Neural cell (in vitro differentiated cells): ENCODE data around the gene CACNA1D. TPM values are rescaled to one million over a fixed set of nuclear protein-coding genes. Genes with fewer than 3 reads are reported as not detected.

Experiments
- H2AFZ ChIP-seq: fragments of 200-600, 300-800 bp; sonication (generic), shearing (Covaris generic); 2 replicates; pipeline ENCODE4 v1.6.0; 2014; ENCODE audit warnings: low read depth, mild to moderate bottlenecking, antibody characterized with exemption, low read length, moderate library complexity
- H3F3A ChIP-seq: fragments of 200-600 bp; shearing (Covaris generic); 2 replicates; pipeline ENCODE4 v1.6.1; 2016; ENCODE audit warnings: mild to moderate bottlenecking, moderate library complexity, mixed read lengths, antibody characterized with exemption, low read length; ENCODE audit not compliant: insufficient read depth, poor library complexity, severe bottlenecking
- H3K27ac ChIP-seq: fragments of 200-600, 300-800 bp; sonication (generic), shearing (Covaris generic); 2 replicates; pipeline ENCODE4 v1.5.1; 2014; ENCODE audit warnings: mild to moderate bottlenecking, low read length, moderate library complexity
- H3K27me3 ChIP-seq: fragments of 300-800, 200-600 bp; sonication (generic), shearing (Covaris generic); 2 replicates; pipeline ENCODE4 v1.6.0; 2014; ENCODE audit warnings: mild to moderate bottlenecking, low read depth, low read length, moderate library complexity; ENCODE audit not compliant: insufficient read depth
- H3K36me3 ChIP-seq: fragments of 300-800, 200-600 bp; sonication (generic), shearing (Covaris generic); 2 replicates; pipeline ENCODE4 v1.5.1; 2014; ENCODE audit warnings: mild to moderate bottlenecking, antibody characterized with exemption, low read length, moderate library complexity; ENCODE audit not compliant: insufficient read depth
- H3K4me2 ChIP-seq: fragments of 300-800, 200-600 bp; sonication (generic), shearing (Covaris generic); 2 replicates; pipeline ENCODE4 v1.6.0; 2014; ENCODE audit warnings: mild to moderate bottlenecking, low read length
- H3K4me3 ChIP-seq: fragments of 300-800, 200-600 bp; sonication (generic), shearing (Covaris generic); 2 replicates; pipeline ENCODE4 v1.5.1; 2014; ENCODE audit warnings: mild to moderate bottlenecking, low read length, moderate library complexity
- H3K79me2 ChIP-seq: fragments of 200-600 bp; shearing (Covaris generic); replicated peaks from 2 replicates; pipeline ENCODE4 v1.6.0; 2014; ENCODE audit warnings: mild to moderate bottlenecking, low read length, moderate library complexity; ENCODE audit not compliant: insufficient read depth
- H3K9ac ChIP-seq: fragments of 300-800, 200-600 bp; sonication (generic), shearing (Covaris generic); 2 replicates; pipeline ENCODE4 v1.6.1; 2016; ENCODE audit warnings: mild to moderate bottlenecking, low read length, mixed read lengths
- H3K9me2 ChIP-seq: fragments of 200-600 bp; shearing (Covaris generic); 2 replicates; pipeline ENCODE4 v1.6.1; 2016; ENCODE audit warnings: mild to moderate bottlenecking, low read length, mixed read lengths; ENCODE audit not compliant: insufficient read depth
- H3K9me3 ChIP-seq: fragments of 200-600, 300-800 bp; sonication (generic), shearing (Covaris generic); 2 replicates; pipeline ENCODE4 v1.6.1; 2016; ENCODE audit warnings: mild to moderate bottlenecking, mixed run types, low read length, moderate library complexity, mixed read lengths
- H4K20me1 ChIP-seq: fragments of 200-600 bp; shearing (Covaris generic); 2 replicates; pipeline ENCODE4 v1.6.1; 2016; ENCODE audit warnings: mild to moderate bottlenecking, mixed run types; ENCODE audit not compliant: insufficient read depth
- CTCF ChIP-seq: fragments of 450-650 bp; IDR thresholded peaks from 2 replicates; pipeline ENCODE4 v1.5.1; 2014; ENCODE audit warnings: antibody characterized with exemption, mild to moderate bottlenecking, moderate library complexity; ENCODE audit not compliant: poor library complexity, severe bottlenecking
- EP300 ChIP-seq: fragments of 450-650 bp; conservative IDR thresholded peaks from 2 replicates; pipeline ENCODE4 v1.6.1; 2014; ENCODE audit warnings: antibody characterized with exemption, mild to moderate bottlenecking, moderate library complexity; ENCODE audit not compliant: poor library complexity, severe bottlenecking
- EZH2 ChIP-seq: fragments of 200-600, 300-800 bp; shearing (Covaris generic), sonication (generic); IDR thresholded peaks from 2 replicates; pipeline ENCODE4 v1.6.1; 2014; ENCODE audit warnings: antibody characterized with exemption, low read length, borderline replicate concordance, mild to moderate bottlenecking; ENCODE audit not compliant: insufficient read depth, poor library complexity, severe bottlenecking
- MXI1 ChIP-seq: fragments of 450-650 bp; conservative IDR thresholded peaks from 2 replicates; pipeline ENCODE4 v1.6.1; 2014; ENCODE audit warnings: antibody characterized with exemption, mild to moderate bottlenecking; ENCODE audit not compliant: poor library complexity, severe bottlenecking
- POLR2AphosphoS5 ChIP-seq: IDR thresholded peaks from 2 replicates; pipeline ENCODE4 v1.6.1; 2012
- RAD21 ChIP-seq: fragments of 450-650 bp; conservative IDR thresholded peaks from 2 replicates; pipeline ENCODE4 v1.6.1; 2014; ENCODE audit warnings: antibody characterized with exemption, mild to moderate bottlenecking, moderate library complexity
- REST ChIP-seq: IDR thresholded peaks from 2 replicates; pipeline ENCODE4 v1.6.1; 2012; ENCODE audit warnings: borderline replicate concordance
- SMC3 ChIP-seq: fragments of 450-650 bp; conservative IDR thresholded peaks from 2 replicates; pipeline ENCODE4 v1.6.1; 2014; ENCODE audit warnings: antibody characterized with exemption, mild to moderate bottlenecking, moderate library complexity; ENCODE audit not compliant: poor library complexity
- TAF1 ChIP-seq: IDR thresholded peaks from 2 replicates; pipeline ENCODE4 v1.6.1; 2012; ENCODE audit warnings: low read depth
- polyA plus RNA-seq: library from polyadenylated mRNA; depleted of rRNA; stranded (reverse); fragments of >200 nt; gene quantifications from 2 replicates; pipeline ENCODE4 v1.2.3, GENCODE V29; 2014

CACNA1D gene
- polyA plus RNA-seq, 1 donor from 2014 or later = 22.5 TPM

- no peaks in the 10 kb centered on the region for H3K27me3 ChIP-seq
- no peaks in the 10 kb centered on the region for H3K79me2 ChIP-seq
- H3K36me3 ChIP-seq = no peaks in the 10 kb centered on the region
- no peak overlapping the region for H3K27ac ChIP-seq
- no peaks in the 10 kb centered on the region for H4K20me1 ChIP-seq
- no peaks in the 10 kb centered on the region for H3F3A ChIP-seq
- no peak for TF ChIP-seq POLR2AphosphoS5
- TF ChIP-seq TAF1 = no peak
- no peak for TF ChIP-seq MXI1
- no peak for TF ChIP-seq SMC3
- TF ChIP-seq EP300 = no peak
- TF ChIP-seq EZH2 = no peak
- TF ChIP-seq REST = no peak
- no peak for TF ChIP-seq CTCF
- no peak for TF ChIP-seq RAD21
- H3K9me3 ChIP-seq = no peaks in the 10 kb centered on the region
- no peak overlapping the region for H2AFZ ChIP-seq
- no peak overlapping the region for H3K4me3 ChIP-seq
- no peak overlapping the region for H3K9ac ChIP-seq
- H3K9me2 ChIP-seq = no peaks in the 10 kb centered on the region
- no peak overlapping the region for H3K4me2 ChIP-seq
Measured at GRCh38 chr3:53650928-53651661, 156.7 kb downstream of the CACNA1D start.

GRCh38 chr3:53651927-53652326 is 157.5 kb downstream of the CACNA1D start:
- Histone ChIP-seq H3F3A (no peaks in the 10 kb centered on the region), H4K20me1 (no peaks in the 10 kb centered on the region), H3K27me3 (no peaks in the 10 kb centered on the region), H3K36me3 (no peaks in the 10 kb centered on the region), H3K9ac (no peak overlapping the region), H3K9me2 (no peaks in the 10 kb centered on the region), H3K4me3 (no peak overlapping the region), H3K79me2 (no peaks in the 10 kb centered on the region), H3K27ac (no peak overlapping the region), H3K9me3 (no peaks in the 10 kb centered on the region), H2AFZ (no peak overlapping the region), H3K4me2 (no peak overlapping the region)
- TF ChIP-seq RAD21 (no peak), SMC3 (no peak), EZH2 (no peak), MXI1 (no peak), POLR2AphosphoS5 (no peak), EP300 (no peak), CTCF (no peak), TAF1 (no peak), REST (no peak)
